GM18870 (cell line): ENCODE data around the gene TSHZ3.

ENCODE experiments used
- ATAC-seq: cut with Tn5 transposase; IDR thresholded peaks from one replicate; pipeline ENCODE4 v1.9.1; 2021; ENCODE audit warnings: moderate library complexity; ENCODE audit not compliant: unreplicated experiment

Gene TSHZ3

GRCh38 chr19:31290931-31291590 lies 58.2 kb downstream of the TSHZ3 start:
- no peak for ATAC-seq

GRCh38 chr19:31289976-31290375 lies 59.3 kb downstream of the TSHZ3 start:
- no peak for ATAC-seq

- ATAC-seq = no peak
Measured at GRCh38 chr19:31289381-31289880, 59.8 kb downstream of the TSHZ3 start.

GRCh38 chr19:31286491-31286890 lies 62.7 kb downstream of the TSHZ3 start:
- no peak for ATAC-seq

- no peak for ATAC-seq
Measured at GRCh38 chr19:31285744-31286143, 63.5 kb downstream of the TSHZ3 start.

- no peak for ATAC-seq
Measured at GRCh38 chr19:31284621-31285020, 64.6 kb downstream of the TSHZ3 start.

GRCh38 chr19:31283701-31284100 lies 65.5 kb downstream of the TSHZ3 start:
- ATAC-seq = no peak

- no peak for ATAC-seq
Measured at GRCh38 chr19:31282346-31282745, 66.9 kb downstream of the TSHZ3 start.

GRCh38 chr19:31280287-31281006 lies 68.8 kb downstream of the TSHZ3 start:
- ATAC-seq = no peak

GRCh38 chr19:31279436-31279765 lies 69.8 kb downstream of the TSHZ3 start:
- no peak for ATAC-seq

- no peak for ATAC-seq
Measured at GRCh38 chr19:31278555-31279435, 70.4 kb downstream of the TSHZ3 start.

GRCh38 chr19:31277516-31277915 lies 71.7 kb downstream of the TSHZ3 start:
- ATAC-seq = no peak

- no peak for ATAC-seq
Measured at GRCh38 chr19:31276831-31277230, 72.4 kb downstream of the TSHZ3 start.

GRCh38 chr19:31275068-31275334 lies 74.2 kb downstream of the TSHZ3 start:
- ATAC-seq = no peak

- ATAC-seq = no peak
Measured at GRCh38 chr19:31274251-31275067, 74.8 kb downstream of the TSHZ3 start.

- no peak for ATAC-seq
Measured at GRCh38 chr19:31272583-31273106, 76.6 kb downstream of the TSHZ3 start.

GRCh38 chr19:31271306-31271911 lies 77.8 kb downstream of the TSHZ3 start:
- ATAC-seq = no peak

GRCh38 chr19:31270897-31271296 lies 78.3 kb downstream of the TSHZ3 start:
- ATAC-seq = no peak

- ATAC-seq = no peak
Measured at GRCh38 chr19:31269425-31270127, 79.7 kb downstream of the TSHZ3 start.
